Activated CD8-positive, alpha-beta T cell treated with anti-CD3 and anti-CD28 coated beads, Interleukin-2, amount 10 ng/mL, durations not matched to agents 7 days and 5 days (primary cell): ENCODE results near the gene SLC12A1. TPM values are rescaled to one million over a fixed set of nuclear protein-coding genes. Genes with fewer than 3 reads are reported as not detected.

Source experiments
- ATAC-seq: fragments of 150-1000 bp; cut with Tn5 transposase; one replicate; pipeline ENCODE4 v1.10.0; 2021; ENCODE audit warnings: moderate library complexity
- CTCF ChIA-PET: fragments of 350-600 bp; sonication (Branson Sonifier 250); formaldehyde crosslinking; loops from one replicate; lab custom pipeline; 2021; ENCODE audit warnings: antibody characterized with exemption; lab: Charles Lee
- POLR2A ChIA-PET: fragments of 350-600 bp; sonication (Branson Sonifier 250); formaldehyde crosslinking; loops from one replicate; lab custom pipeline; 2021; ENCODE audit warnings: antibody characterized with exemption; lab: Charles Lee
- DNase-seq: peaks from one replicate; pipeline ENCODE4 v3.0.0-alpha.2; 2020
- H3K27ac Mint-ChIP-seq: one replicate; pipeline ENCODE4 v1.8.0; 2021; ENCODE audit warnings: mild to moderate bottlenecking, mixed read lengths
- H3K27me3 Mint-ChIP-seq: one replicate; pipeline ENCODE4 v1.8.0; 2021; ENCODE audit warnings: low read depth, mixed read lengths
- H3K36me3 Mint-ChIP-seq: one replicate; pipeline ENCODE4 v1.8.0; 2021; ENCODE audit warnings: low read depth, mixed read lengths
- H3K4me1 Mint-ChIP-seq: one replicate; pipeline ENCODE4 v1.8.0; 2021; ENCODE audit warnings: low read depth, mixed read lengths
- H3K4me3 Mint-ChIP-seq: one replicate; pipeline ENCODE4 v1.8.0; 2021; ENCODE audit warnings: mild to moderate bottlenecking, mixed read lengths
- H3K9me3 Mint-ChIP-seq: one replicate; pipeline ENCODE4 v1.8.0; 2022; ENCODE audit warnings: mixed read lengths; ENCODE audit not compliant: insufficient read depth
- total RNA-seq, 2 experiments: library from RNA; stranded (reverse); gene quantifications; one replicate each; pipeline ENCODE4 v1.2.3, GENCODE V29; 2021

Gene SLC12A1
- total RNA-seq, 2 experiments from 2014 or later, result not detected

DNA sequence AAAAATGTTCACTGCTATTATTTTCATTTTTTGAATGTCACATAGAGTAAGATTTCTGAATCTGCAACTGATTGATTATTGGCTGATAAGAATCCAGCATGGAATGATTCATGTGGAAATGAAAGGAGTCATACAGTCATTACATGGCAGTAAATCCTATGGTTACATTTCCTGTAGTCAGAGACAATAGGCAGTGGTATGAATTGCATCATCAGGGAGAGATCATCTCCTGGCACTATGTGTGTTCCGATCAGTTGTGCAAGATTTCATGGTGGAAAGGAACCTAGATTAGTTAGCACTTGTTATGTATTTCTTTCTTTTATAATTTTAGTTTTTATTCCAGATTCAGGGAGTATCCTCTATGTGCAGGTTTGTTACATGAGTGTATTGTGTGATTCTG lies 38.8 kb downstream of the SLC12A1 start:
- ChIA-PET CTCF (no interaction called here), POLR2A (no interaction called here)
- Mint-ChIP-seq H3K4me1 (no peaks in the 10 kb centered on the region), H3K27me3 (no peaks in the 10 kb centered on the region), H3K4me3 (no peak overlapping the region), H3K9me3 (no peaks in the 10 kb centered on the region), H3K27ac (no peak overlapping the region), H3K36me3 (no peaks in the 10 kb centered on the region)
- DNase-seq (no peak), ATAC-seq (no peak)

- no peaks in the 10 kb centered on the region for H3K4me1 Mint-ChIP-seq
- CTCF ChIA-PET, result interaction anchor here (1.8 kb wide), 1 partner anchor 38 kb away, joined by 7 read pairs; no protein-coding TSS in a partner anchor
These were observed 42.3 kb downstream of the SLC12A1 start for GRCh38 chr15:48248414-48248813.

DNA sequence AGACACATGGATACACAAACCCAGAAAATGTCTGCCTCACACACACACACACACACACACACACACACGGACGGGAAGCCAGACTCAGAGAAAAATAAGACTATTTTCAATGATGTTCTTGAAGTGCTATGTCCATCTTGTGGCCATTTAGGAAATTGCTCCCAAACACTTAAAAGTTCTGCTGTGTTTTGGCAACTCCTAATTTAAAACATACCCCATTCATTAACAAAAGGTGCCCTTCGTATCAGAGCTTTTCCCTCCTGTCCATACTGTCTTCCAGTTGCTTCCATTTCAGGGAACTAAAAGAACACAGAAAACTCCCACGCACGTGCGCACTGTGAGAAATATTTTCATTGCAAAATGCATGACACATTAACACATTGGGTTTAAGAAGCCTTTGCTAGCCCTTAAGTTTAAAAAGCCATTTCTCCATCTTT lies 44.6 kb downstream of the SLC12A1 start:
- CTCF ChIA-PET, result interaction anchor here (0.7 kb wide), 1 partner anchor 77 kb away, joined by 3 read pairs; no protein-coding TSS in a partner anchor

More at GRCh38 chr15:48248414-48248813, 42.3 kb downstream of the SLC12A1 start:
- no peak overlapping the region for H3K27ac Mint-ChIP-seq
- no peaks in the 10 kb centered on the region for H3K9me3 Mint-ChIP-seq
- DNase-seq (no peak), ATAC-seq (no peak)
- H3K36me3 Mint-ChIP-seq, result no peaks in the 10 kb centered on the region
- H3K4me3 Mint-ChIP-seq, result no peak overlapping the region
- POLR2A ChIA-PET, result no interaction called here
- H3K27me3 Mint-ChIP-seq, result peaks cover 7% of the 10 kb centered on the region

GRCh38 chr15:48253172-48253571 lies 47.1 kb downstream of the SLC12A1 start:
- H3K4me3 Mint-ChIP-seq, result no peak overlapping the region
- no peak overlapping the region for H3K27ac Mint-ChIP-seq
- CTCF ChIA-PET, result no interaction called here
- H3K4me1 Mint-ChIP-seq, result no peaks in the 10 kb centered on the region
- H3K9me3 Mint-ChIP-seq, result no peaks in the 10 kb centered on the region
- ATAC-seq (no peak), DNase-seq (no peak)
- POLR2A ChIA-PET, result no interaction called here
- H3K27me3 Mint-ChIP-seq, result peaks cover 7% of the 10 kb centered on the region
- H3K36me3 Mint-ChIP-seq, result no peaks in the 10 kb centered on the region

More for the DNA sequence above, 44.6 kb downstream of the SLC12A1 start:
- ATAC-seq, result no peak
- H3K4me3 Mint-ChIP-seq, result no peak overlapping the region
- no peaks in the 10 kb centered on the region for H3K36me3 Mint-ChIP-seq
- H3K4me1 Mint-ChIP-seq, result no peaks in the 10 kb centered on the region
- peak; percentile 38 for DNase-seq
- H3K27ac Mint-ChIP-seq, result no peak overlapping the region
- no peaks in the 10 kb centered on the region for H3K9me3 Mint-ChIP-seq
- POLR2A ChIA-PET, result no interaction called here
- H3K27me3 Mint-ChIP-seq, result peaks cover 7% of the 10 kb centered on the region

DNA sequence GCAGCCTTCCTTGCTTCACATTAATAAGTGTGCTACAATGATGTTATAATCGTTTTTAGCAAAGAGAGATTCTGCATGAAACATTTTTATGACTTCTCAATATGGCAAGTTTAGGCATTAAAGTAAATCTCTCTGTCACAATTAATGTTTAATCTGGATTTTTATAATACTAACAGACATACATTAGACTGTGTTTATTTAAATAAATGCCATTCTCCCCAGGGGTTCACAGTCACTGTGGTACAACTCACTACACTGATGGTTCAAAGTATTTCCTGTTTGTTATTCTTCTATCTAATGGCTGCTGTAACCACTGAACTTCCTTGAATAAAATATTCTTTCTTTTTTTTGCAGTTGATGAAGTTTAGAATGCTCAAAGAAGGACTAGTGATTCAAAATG lies 59.0 kb downstream of the SLC12A1 start:
- ChIA-PET CTCF (interaction anchor here (0.7 kb wide), 1 partner anchor 21 kb away, joined by 3 read pairs; no protein-coding TSS in a partner anchor), POLR2A (no interaction called here)
- H3K27me3 Mint-ChIP-seq, result peaks cover 13% of the 10 kb centered on the region
- no peak overlapping the region for H3K27ac Mint-ChIP-seq
- no peak overlapping the region for H3K4me3 Mint-ChIP-seq
- H3K9me3 Mint-ChIP-seq, result no peaks in the 10 kb centered on the region
- ATAC-seq, result no peak
- DNase-seq, result no peak
- H3K36me3 Mint-ChIP-seq, result no peaks in the 10 kb centered on the region
- H3K4me1 Mint-ChIP-seq, result peaks cover 4% of the 10 kb centered on the region

- H3K36me3 Mint-ChIP-seq, result no peaks in the 10 kb centered on the region
- no peak overlapping the region for H3K27ac Mint-ChIP-seq
- ChIA-PET POLR2A (no interaction called here), CTCF (no interaction called here)
- DNase-seq, result no peak
- peaks cover 13% of the 10 kb centered on the region for H3K27me3 Mint-ChIP-seq
- no peaks in the 10 kb centered on the region for H3K9me3 Mint-ChIP-seq
- H3K4me1 Mint-ChIP-seq, result peaks cover 4% of the 10 kb centered on the region
- H3K4me3 Mint-ChIP-seq, result no peak overlapping the region
- no peak for ATAC-seq
These were observed 60.1 kb downstream of the SLC12A1 start for GRCh38 chr15:48266024-48266689.

DNA sequence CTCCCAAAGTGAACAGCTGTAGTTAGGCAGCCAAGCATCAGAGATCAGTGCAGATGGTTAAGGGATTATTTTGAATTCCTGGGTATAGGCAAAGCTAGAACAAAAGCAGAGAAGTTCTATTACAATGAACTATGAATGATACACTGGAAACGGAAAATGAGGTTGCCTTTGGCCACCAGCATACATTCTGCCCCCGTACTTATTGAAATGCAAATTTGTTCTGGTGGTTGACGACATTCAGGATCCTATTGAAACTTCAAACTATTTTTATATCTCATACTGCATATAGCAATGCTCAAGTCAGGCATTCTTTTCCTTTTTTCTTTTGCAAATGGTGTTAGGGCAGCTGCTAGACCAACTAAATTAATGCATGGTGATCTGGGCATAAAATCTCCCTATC lies 61.7 kb downstream of the SLC12A1 start:
- CTCF ChIA-PET, result interaction anchor here (0.6 kb wide), 1 partner anchor 55 kb away, joined by 3 read pairs; no protein-coding TSS in a partner anchor
- H3K4me1 Mint-ChIP-seq, result peaks cover 4% of the 10 kb centered on the region
- DNase-seq, result no peak
- POLR2A ChIA-PET, result no interaction called here
- no peaks in the 10 kb centered on the region for H3K36me3 Mint-ChIP-seq
- H3K4me3 Mint-ChIP-seq, result no peak overlapping the region
- no peak for ATAC-seq
- no peak overlapping the region for H3K27ac Mint-ChIP-seq
- H3K9me3 Mint-ChIP-seq, result no peaks in the 10 kb centered on the region
- H3K27me3 Mint-ChIP-seq, result peaks cover 13% of the 10 kb centered on the region

- ChIA-PET POLR2A (no interaction called here), CTCF (no interaction called here)
- no peak overlapping the region for H3K27ac Mint-ChIP-seq
- H3K9me3 Mint-ChIP-seq, result no peaks in the 10 kb centered on the region
- ATAC-seq (no peak), DNase-seq (no peak)
- no peaks in the 10 kb centered on the region for H3K36me3 Mint-ChIP-seq
- H3K27me3 Mint-ChIP-seq, result peaks cover 4% of the 10 kb centered on the region
- H3K4me1 Mint-ChIP-seq, result no peaks in the 10 kb centered on the region
- H3K4me3 Mint-ChIP-seq, result no peak overlapping the region
These were observed 66.9 kb downstream of the SLC12A1 start for GRCh38 chr15:48273049-48273448.

DNA sequence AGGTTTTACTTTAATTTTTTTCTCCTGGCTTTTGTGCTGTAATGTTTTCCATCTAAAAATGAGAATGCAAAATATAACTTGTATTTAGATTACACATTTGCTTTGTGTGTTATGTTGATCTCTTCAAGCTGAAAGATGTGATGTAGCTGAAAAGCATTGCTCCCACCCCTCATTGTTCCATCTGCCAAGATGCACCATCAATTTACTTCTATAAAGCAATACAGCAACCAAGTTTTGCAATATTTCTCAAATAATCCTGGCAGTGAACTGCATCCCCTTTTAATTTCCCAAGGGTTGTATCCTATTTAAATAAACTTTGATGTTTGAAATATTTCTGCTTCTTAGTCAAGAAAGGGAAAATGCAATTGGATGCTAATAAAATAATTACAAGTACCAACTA lies 72.6 kb downstream of the SLC12A1 start:
- Mint-ChIP-seq H3K27me3 (peaks cover 6% of the 10 kb centered on the region), H3K4me3 (no peak overlapping the region), H3K27ac (no peak overlapping the region), H3K9me3 (no peaks in the 10 kb centered on the region), H3K4me1 (no peaks in the 10 kb centered on the region), H3K36me3 (no peaks in the 10 kb centered on the region)
- ATAC-seq (no peak), DNase-seq (no peak)
- ChIA-PET CTCF (no interaction called here), POLR2A (no interaction called here)

- CTCF ChIA-PET, result no interaction called here
- ATAC-seq, result no peak
- Mint-ChIP-seq H3K27ac (no peak overlapping the region), H3K27me3 (peaks cover 6% of the 10 kb centered on the region), H3K4me3 (no peak overlapping the region), H3K4me1 (no peaks in the 10 kb centered on the region), H3K9me3 (no peaks in the 10 kb centered on the region), H3K36me3 (no peaks in the 10 kb centered on the region)
- POLR2A ChIA-PET, result no interaction called here
- no peak for DNase-seq
These were observed 73.5 kb downstream of the SLC12A1 start for GRCh38 chr15:48279608-48280007.

DNA sequence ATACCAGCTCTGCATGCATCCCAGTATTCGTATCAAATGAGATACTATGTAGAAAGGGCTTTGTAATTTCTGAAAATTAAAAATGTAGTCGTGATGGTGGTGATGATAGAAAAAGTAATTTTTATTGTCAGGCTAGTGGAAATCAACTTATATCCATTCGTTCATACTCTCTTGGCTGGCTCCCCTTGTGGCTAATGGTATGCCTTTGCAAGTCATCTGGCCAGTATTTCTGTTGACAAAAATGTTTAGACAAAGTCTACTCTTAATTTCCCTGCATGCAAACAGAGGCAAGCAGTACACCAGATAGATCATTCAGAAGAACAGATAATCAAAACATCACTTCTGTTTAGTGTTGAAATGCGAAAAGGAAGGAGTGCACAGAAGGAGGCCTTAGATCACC lies 75.6 kb downstream of the SLC12A1 start:
- Mint-ChIP-seq H3K27me3 (peaks cover 5% of the 10 kb centered on the region), H3K27ac (no peak overlapping the region), H3K4me3 (no peak overlapping the region), H3K9me3 (no peaks in the 10 kb centered on the region), H3K4me1 (peaks cover 4% of the 10 kb centered on the region), H3K36me3 (no peaks in the 10 kb centered on the region)
- ATAC-seq, result no peak
- ChIA-PET CTCF (no interaction called here), POLR2A (no interaction called here)
- DNase-seq, result no peak

DNA sequence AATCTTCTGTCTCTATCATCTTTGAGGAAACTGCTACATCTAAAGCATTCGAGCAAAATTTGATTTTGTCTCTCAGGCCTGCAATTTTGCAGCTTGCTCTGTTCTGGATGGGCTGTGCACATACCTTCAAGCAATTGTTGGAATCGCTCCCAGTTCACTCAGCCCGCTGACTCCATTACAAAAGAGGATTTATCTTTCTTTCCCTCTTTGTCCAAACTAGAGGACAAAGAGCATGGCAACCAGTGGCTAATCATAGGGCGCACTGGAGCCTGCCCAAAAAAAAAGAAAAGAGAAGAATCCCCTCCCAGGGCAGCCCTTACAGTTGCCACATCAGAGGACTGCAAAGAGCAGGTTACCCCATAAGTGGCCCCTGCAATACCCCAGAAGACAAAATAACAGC lies 76.1 kb downstream of the SLC12A1 start:
- CTCF ChIA-PET, result no interaction called here
- Mint-ChIP-seq H3K36me3 (no peaks in the 10 kb centered on the region), H3K4me1 (peaks cover 4% of the 10 kb centered on the region), H3K27me3 (peaks cover 5% of the 10 kb centered on the region), H3K27ac (no peak overlapping the region), H3K9me3 (no peaks in the 10 kb centered on the region), H3K4me3 (no peak overlapping the region)
- POLR2A ChIA-PET, result no interaction called here
- DNase-seq, result no peak
- no peak for ATAC-seq
